Measurements from ENCODE around the gene ADGRG1. TPM values are rescaled to one million over a fixed set of nuclear protein-coding genes. Genes with fewer than 3 reads are reported as not detected.

ADGRG1 gene
- total RNA-seq, 4 donors from 2014 or later: 40.0 to 55.3 (median 45.7) TPM

- 47 to 64% methylated on average over 3 of the region's 3 CpGs for WGBS, 2 donors (ENCODE audit: low coverage in 1 of 2)
Observed at GRCh38 chr16:57611181-57611580, 17.2 kb upstream of the ADGRG1 start.

DNA sequence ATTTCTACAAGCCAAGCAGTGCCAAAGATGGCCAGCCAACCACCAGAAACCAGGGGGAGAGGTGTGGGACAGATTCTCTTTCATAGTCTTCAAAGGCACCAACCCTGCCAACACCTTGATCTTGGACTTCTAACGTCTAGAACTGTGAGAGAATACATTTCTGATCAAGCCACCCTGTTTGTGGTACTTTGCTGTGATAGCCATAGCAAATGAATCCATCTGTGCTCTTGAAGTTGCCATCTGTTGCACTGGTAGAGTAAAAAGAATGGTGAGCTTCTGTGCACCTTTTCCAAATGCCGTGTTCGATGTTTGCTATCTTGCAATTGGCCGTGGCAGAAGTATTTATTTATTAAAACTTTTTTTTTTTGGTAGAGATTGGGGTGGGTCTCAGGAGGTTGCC is 16.7 kb upstream of the ADGRG1 start:
- in situ Hi-C loops (cut with MboI; ENCODE audit: low pct_ligation_motif_present in 1 of 4, low pct_unique_long_range_greater_than_20kb in 1 of 4, low sequenced_read_pairs in 3 of 4): no loop called here
- H3K27ac ChIP-seq: no peak overlapping the region
- TF ChIP-seq POLR2A (IDR thresholded peaks at IDR 0.05) (no peak), EP300 (IDR thresholded peaks at IDR 0.05; ENCODE audit: low read depth) (no peak), POLR2AphosphoS5 (IDR thresholded peaks at IDR 0.05) (no peak)
- TF ChIP-seq, protein P1, sequence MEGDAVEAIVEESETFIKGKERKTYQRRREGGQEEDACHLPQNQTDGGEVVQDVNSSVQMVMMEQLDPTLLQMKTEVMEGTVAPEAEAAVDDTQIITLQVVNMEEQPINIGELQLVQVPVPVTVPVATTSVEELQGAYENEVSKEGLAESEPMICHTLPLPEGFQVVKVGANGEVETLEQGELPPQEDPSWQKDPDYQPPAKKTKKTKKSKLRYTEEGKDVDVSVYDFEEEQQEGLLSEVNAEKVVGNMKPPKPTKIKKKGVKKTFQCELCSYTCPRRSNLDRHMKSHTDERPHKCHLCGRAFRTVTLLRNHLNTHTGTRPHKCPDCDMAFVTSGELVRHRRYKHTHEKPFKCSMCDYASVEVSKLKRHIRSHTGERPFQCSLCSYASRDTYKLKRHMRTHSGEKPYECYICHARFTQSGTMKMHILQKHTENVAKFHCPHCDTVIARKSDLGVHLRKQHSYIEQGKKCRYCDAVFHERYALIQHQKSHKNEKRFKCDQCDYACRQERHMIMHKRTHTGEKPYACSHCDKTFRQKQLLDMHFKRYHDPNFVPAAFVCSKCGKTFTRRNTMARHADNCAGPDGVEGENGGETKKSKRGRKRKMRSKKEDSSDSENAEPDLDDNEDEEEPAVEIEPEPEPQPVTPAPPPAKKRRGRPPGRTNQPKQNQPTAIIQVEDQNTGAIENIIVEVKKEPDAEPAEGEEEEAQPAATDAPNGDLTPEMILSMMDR (IDR thresholded peaks at IDR 0.05): no peak

More at GRCh38 chr16:57611181-57611580, 17.2 kb upstream of the ADGRG1 start:
- Histone ChIP-seq H3K4me1 (peaks cover 0 to 20% (median 16%) of the 10 kb centered on the region in 4 donors), H3K36me3 (no peaks in the 10 kb centered on the region), H3K27ac (no peak overlapping the region), H3K9me3 (no peaks in the 10 kb centered on the region), H3K27me3 (no peaks in the 10 kb centered on the region), H3K4me3 (no peak overlapping the region)
- TF ChIP-seq POLR2AphosphoS5 (IDR thresholded peaks at IDR 0.05) (no peak), POLR2A (IDR thresholded peaks at IDR 0.05) (no peak), EP300 (IDR thresholded peaks at IDR 0.05; ENCODE audit: low read depth) (no peak)
- TF ChIP-seq, protein P1 (IDR thresholded peaks at IDR 0.05): no peak
- DNase-seq: no peak
- in situ Hi-C loops (cut with MboI; ENCODE audit: low pct_ligation_motif_present in 1 of 4, low pct_unique_long_range_greater_than_20kb in 1 of 4, low sequenced_read_pairs in 3 of 4) (no loop called here), intact Hi-C loops (cut with DNase I; ENCODE audit: low total_unique reads) (no loop called here)

DNA sequence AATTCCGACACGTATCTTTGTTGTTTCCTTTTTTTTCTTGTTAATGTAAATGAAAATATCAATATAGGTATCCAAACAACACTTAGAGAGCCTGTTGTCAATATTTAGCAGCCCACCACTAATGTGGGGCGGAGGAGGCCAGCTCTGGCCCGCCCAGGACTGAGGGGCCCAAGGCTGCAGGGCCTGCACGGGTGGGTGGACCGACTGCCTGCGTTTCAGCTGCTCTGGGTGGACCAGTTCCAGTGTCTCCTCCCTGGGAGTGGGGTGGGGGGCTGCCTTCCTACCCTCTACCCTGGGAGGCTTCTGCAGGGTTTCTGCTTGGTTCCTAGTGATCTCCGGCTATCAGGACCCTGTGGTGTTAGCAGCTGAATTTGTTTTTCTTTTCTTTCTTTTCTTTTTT is 15.9 kb upstream of the ADGRG1 start:
- no peaks in the 10 kb centered on the region for H3K36me3 ChIP-seq
- no peaks in the 10 kb centered on the region for H3K27me3 ChIP-seq
- WGBS, 2 donors (ENCODE audit: low coverage in 1 of 2): 88 to 89% methylated on average over 2 to 8 of the region's 8 CpGs
- in situ Hi-C loops (cut with MboI; ENCODE audit: low pct_ligation_motif_present in 1 of 4, low pct_unique_long_range_greater_than_20kb in 1 of 4, low sequenced_read_pairs in 3 of 4) (no loop called here), intact Hi-C loops (cut with DNase I; ENCODE audit: low total_unique reads) (no loop called here)
- no peak for TF ChIP-seq EP300 (IDR thresholded peaks at IDR 0.05; ENCODE audit: low read depth)
- TF ChIP-seq, protein P1 (IDR thresholded peaks at IDR 0.05): no peak
- TF ChIP-seq POLR2A (IDR thresholded peaks at IDR 0.05): no peak
- TF ChIP-seq POLR2AphosphoS5 (IDR thresholded peaks at IDR 0.05): no peak
- H3K9me3 ChIP-seq: no peaks in the 10 kb centered on the region
- H3K27ac ChIP-seq: no peak overlapping the region
- H3K4me3 ChIP-seq: no peak overlapping the region
- H3K4me1 ChIP-seq: peaks cover 0 to 12% (median 8%) of the 10 kb centered on the region in 4 donors
- no peak for DNase-seq

More for the DNA sequence above, 16.7 kb upstream of the ADGRG1 start:
- H3K4me3 ChIP-seq: no peak overlapping the region
- no peak for DNase-seq
- peaks cover 0 to 16% (median 13%) of the 10 kb centered on the region in 4 donors for H3K4me1 ChIP-seq
- no peaks in the 10 kb centered on the region for H3K9me3 ChIP-seq
- H3K27me3 ChIP-seq: no peaks in the 10 kb centered on the region
- intact Hi-C loops (cut with DNase I; ENCODE audit: low total_unique reads): no loop called here
- H3K36me3 ChIP-seq: no peaks in the 10 kb centered on the region
- 75% methylated on average over 4 of the region's 4 CpGs; no CpG with 5 or more reads in 1 of the 2 donors for WGBS, 2 donors (ENCODE audit: low coverage in 1 of 2)

- no peak for TF ChIP-seq POLR2A (IDR thresholded peaks at IDR 0.05)
- TF ChIP-seq, protein P1 (IDR thresholded peaks at IDR 0.05): no peak
- no peak for TF ChIP-seq EP300 (IDR thresholded peaks at IDR 0.05; ENCODE audit: low read depth)
- no peak for TF ChIP-seq POLR2AphosphoS5 (IDR thresholded peaks at IDR 0.05)
- in situ Hi-C loops (cut with MboI; ENCODE audit: low pct_ligation_motif_present in 1 of 4, low pct_unique_long_range_greater_than_20kb in 1 of 4, low sequenced_read_pairs in 3 of 4): no loop called here
- peaks cover 0 to 12% (median 8%) of the 10 kb centered on the region in 4 donors for H3K4me1 ChIP-seq
- WGBS, 2 donors (ENCODE audit: low coverage in 1 of 2): 65 to 81% methylated on average over 4 of the region's 4 CpGs
- H3K27me3 ChIP-seq: no peaks in the 10 kb centered on the region
- H3K4me3 ChIP-seq: no peak overlapping the region
- no peak for DNase-seq
- no peak overlapping the region for H3K27ac ChIP-seq
- intact Hi-C loops (cut with DNase I; ENCODE audit: low total_unique reads): no loop called here
- no peaks in the 10 kb centered on the region for H3K36me3 ChIP-seq
- no peaks in the 10 kb centered on the region for H3K9me3 ChIP-seq
Observed at GRCh38 chr16:57613514-57613913, 14.9 kb upstream of the ADGRG1 start.

All from transverse colon (tissue), 4 donors.